OCI-LY7 (cell line): Measurements from ENCODE around the gene MRPS34. TPM values are rescaled to one million over a fixed set of nuclear protein-coding genes. Genes with fewer than 3 reads are reported as not detected.

Experiments used
- BruUV-seq: library from RNA; stranded (reverse); fragments of 400-500 nt; replicated peaks from 2 replicates; lab custom pipeline; 2021; lab: Mats Ljungman, UMichigan
- CTCF ChIA-PET: fragments of 300-600 bp; sonication (Branson Sonifier 250); formaldehyde crosslinking; loops from one replicate; lab custom pipeline; 2022; ENCODE audit warnings: antibody characterized with exemption; ENCODE audit not compliant: unreplicated experiment; lab: Charles Lee
- POLR2A ChIA-PET: fragments of 300-600 bp; sonication (Branson Sonifier 250); formaldehyde crosslinking; loops from one replicate; lab custom pipeline; 2022; ENCODE audit warnings: antibody characterized with exemption; lab: Charles Lee
- DNase-seq: peaks from one replicate; pipeline ENCODE4 v3.0.0-alpha.2; 2015; ENCODE audit warnings: low spot score
- H2AFZ ChIP-seq: fragments of 200-600 bp; sonication (generic), shearing (Covaris generic); 2 replicates; pipeline ENCODE4 v1.6.1; 2014; ENCODE audit warnings: mild to moderate bottlenecking, antibody characterized with exemption, low read length, moderate library complexity
- H3K27ac ChIP-seq: fragments of 200-600 bp; sonication (generic); 2 replicates; pipeline ENCODE4 v1.5.1; 2014; ENCODE audit warnings: mixed run types, low read depth, mild to moderate bottlenecking, moderate library complexity, low read length, inconsistent platforms; ENCODE audit not compliant: poor library complexity, severe bottlenecking
- H3K36me3 ChIP-seq: fragments of 200-600 bp; sonication (generic); 2 replicates; pipeline ENCODE4 v1.6.1; 2014; ENCODE audit warnings: mild to moderate bottlenecking, antibody characterized with exemption, low read length, moderate library complexity, mixed read lengths; ENCODE audit not compliant: insufficient read depth
- H3K4me1 ChIP-seq: fragments of 200-600 bp; sonication (generic); 2 replicates; pipeline ENCODE4 v1.5.1; 2014; ENCODE audit warnings: mild to moderate bottlenecking, low read length; ENCODE audit not compliant: insufficient read depth, poor library complexity, severe bottlenecking
- H3K4me2 ChIP-seq: fragments of 200-600 bp; sonication (generic); 2 replicates; pipeline ENCODE4 v1.6.1; 2014; ENCODE audit warnings: mild to moderate bottlenecking, low read length
- H3K4me3 ChIP-seq: fragments of 200-600 bp; sonication (generic); 2 replicates; pipeline ENCODE4 v1.5.1; 2014; ENCODE audit warnings: mild to moderate bottlenecking, low read depth, low read length; ENCODE audit not compliant: poor library complexity, severe bottlenecking
- H3K79me2 ChIP-seq: fragments of 200-600 bp; sonication (generic); 2 replicates; pipeline ENCODE4 v1.6.1; 2016; ENCODE audit warnings: low read depth, mild to moderate bottlenecking, low read length, moderate library complexity, mixed read lengths; ENCODE audit not compliant: insufficient read depth
- H3K9me2 ChIP-seq: fragments of 200-600 bp; sonication (generic); 2 replicates; pipeline ENCODE4 v1.6.1; 2016; ENCODE audit warnings: mild to moderate bottlenecking, low read length, mixed read lengths; ENCODE audit not compliant: insufficient read depth
- H3K9me3 ChIP-seq: fragments of 200-600 bp; sonication (generic); 2 replicates; pipeline ENCODE4 v1.6.1; 2014; ENCODE audit warnings: mild to moderate bottlenecking, mixed run types, low read length, mixed read lengths
- H4K20me1 ChIP-seq: fragments of 200-600 bp; sonication (generic); 2 replicates; pipeline ENCODE4 v1.6.1; 2014; ENCODE audit warnings: mild to moderate bottlenecking, antibody characterized with exemption, low read length, moderate library complexity, mixed read lengths; ENCODE audit not compliant: insufficient read depth
- EZH2phosphoT487 ChIP-seq: fragments of 200-600 bp; sonication (generic); IDR thresholded peaks from 2 replicates; pipeline ENCODE4 v1.6.1; 2018; ENCODE audit warnings: low read depth, borderline replicate concordance, mild to moderate bottlenecking, mixed run types, antibody characterized with exemption, low read length, moderate library complexity, mixed read lengths
- intact Hi-C: fragments of 100-400 bp; cut with micrococcal nuclease; formaldehyde crosslinking; loops from one replicate; pipeline ENCODE4 v1.10.0; 2022; ENCODE audit not compliant: unreplicated experiment
- total RNA-seq, 2 experiments: library from RNA; depleted of rRNA in 1 of 2; stranded (reverse); fragments of >200 nt in 1 of 2; shearing (Covaris generic) in 1 of 2; gene quantifications; 2 replicates each; pipeline ENCODE4 v1.2.3, GENCODE V29; 2014 to 2022
- TF ChIP-seq, protein P1 (sequence below): fragments of 200-600 bp; sonication (generic); conservative IDR thresholded peaks from 2 replicates; pipeline ENCODE4 v1.5.1; 2014; ENCODE audit warnings: mild to moderate bottlenecking, antibody characterized with exemption, low read length, moderate library complexity, mixed read lengths

MRPS34 gene
- total RNA-seq, 2 experiments from 2014 or later, result 170 to 196 TPM

DNA sequence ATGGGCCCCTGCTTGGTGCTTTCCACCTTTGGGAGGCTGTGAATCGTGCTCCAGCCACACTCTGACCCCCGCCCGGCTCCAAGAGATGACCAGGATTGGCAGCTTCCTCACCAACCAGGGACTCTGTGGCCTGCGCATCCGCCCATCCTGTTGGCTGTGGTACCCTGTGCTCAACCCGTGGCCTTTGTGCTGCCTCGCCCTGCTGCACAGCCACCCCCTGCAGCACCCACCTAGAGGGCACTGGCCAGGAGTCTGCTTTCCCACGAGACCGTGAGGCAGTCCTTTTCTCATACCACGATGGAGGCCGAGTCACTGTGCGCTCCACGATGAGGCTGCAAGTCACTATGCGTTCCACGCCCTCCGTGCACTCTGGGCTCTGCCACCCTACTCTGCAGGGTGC, 21.0 kb downstream of the MRPS34 start:
- ChIA-PET CTCF (no interaction called here), POLR2A (interaction anchor here (0.6 kb wide), 1 partner anchor 278 kb away, joined by 3 read pairs; no protein-coding TSS in a partner anchor)
- Histone ChIP-seq H3K36me3 (peaks cover 50% of the 10 kb centered on the region), H3K4me2 (no peak overlapping the region), H2AFZ (no peak overlapping the region), H3K27ac (no peak overlapping the region), H3K9me2 (no peaks in the 10 kb centered on the region), H3K4me1 (no peaks in the 10 kb centered on the region), H3K9me3 (no peaks in the 10 kb centered on the region), H3K79me2 (no peaks in the 10 kb centered on the region), H3K4me3 (no peak overlapping the region), H4K20me1 (no peaks in the 10 kb centered on the region)
- no TSS peak for BruUV-seq
- DNase-seq, result no peak
- intact Hi-C loops, result no loop called here
- TF ChIP-seq, protein P1, sequence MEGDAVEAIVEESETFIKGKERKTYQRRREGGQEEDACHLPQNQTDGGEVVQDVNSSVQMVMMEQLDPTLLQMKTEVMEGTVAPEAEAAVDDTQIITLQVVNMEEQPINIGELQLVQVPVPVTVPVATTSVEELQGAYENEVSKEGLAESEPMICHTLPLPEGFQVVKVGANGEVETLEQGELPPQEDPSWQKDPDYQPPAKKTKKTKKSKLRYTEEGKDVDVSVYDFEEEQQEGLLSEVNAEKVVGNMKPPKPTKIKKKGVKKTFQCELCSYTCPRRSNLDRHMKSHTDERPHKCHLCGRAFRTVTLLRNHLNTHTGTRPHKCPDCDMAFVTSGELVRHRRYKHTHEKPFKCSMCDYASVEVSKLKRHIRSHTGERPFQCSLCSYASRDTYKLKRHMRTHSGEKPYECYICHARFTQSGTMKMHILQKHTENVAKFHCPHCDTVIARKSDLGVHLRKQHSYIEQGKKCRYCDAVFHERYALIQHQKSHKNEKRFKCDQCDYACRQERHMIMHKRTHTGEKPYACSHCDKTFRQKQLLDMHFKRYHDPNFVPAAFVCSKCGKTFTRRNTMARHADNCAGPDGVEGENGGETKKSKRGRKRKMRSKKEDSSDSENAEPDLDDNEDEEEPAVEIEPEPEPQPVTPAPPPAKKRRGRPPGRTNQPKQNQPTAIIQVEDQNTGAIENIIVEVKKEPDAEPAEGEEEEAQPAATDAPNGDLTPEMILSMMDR, result no peak
- no peak for TF ChIP-seq EZH2phosphoT487

DNA sequence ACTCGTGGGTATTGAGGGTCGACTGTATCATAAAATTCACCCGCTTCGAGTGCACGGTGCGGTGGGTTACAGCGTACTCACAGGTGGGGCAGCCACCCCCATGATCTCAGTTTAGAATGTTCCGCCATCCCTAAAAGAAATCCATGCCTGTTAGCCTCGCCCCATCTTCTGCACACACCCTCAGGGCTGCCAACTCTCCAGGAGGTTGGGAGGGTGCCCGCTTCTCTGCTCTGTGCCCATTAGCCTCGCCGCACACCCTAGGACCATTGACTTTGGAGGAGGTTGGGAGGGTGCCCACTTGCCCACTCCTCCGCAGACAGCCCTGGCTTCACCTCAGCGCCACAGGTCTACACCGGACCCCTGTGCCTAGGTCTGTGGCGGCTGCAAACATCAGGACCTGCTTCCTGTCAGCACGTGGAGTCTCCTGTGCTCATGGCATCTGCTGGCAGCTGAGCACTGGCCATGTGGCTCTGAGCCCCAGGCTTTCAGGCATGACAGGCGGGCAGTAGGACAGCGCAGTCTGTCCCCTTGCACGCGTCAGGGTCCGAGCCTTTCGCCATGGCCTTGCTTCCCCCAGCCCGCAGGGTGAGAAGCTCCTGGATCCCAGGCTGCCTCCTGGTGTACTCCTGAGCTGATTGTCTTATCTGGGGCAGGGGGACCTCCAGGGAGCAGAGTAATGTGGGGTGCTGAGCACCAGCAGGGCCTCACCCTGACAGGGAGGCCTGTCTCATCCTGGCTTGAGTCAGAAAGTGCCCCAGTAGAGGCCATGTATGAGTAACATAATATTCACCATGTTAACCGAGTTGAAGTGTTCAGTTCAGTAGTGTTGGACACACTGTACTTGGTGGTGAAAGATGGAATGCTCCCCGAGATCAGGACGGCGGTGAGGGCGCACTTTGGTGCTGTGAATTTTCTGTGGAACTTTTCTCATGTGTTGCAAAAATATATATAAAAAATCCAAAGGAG, 23.5 kb downstream of the MRPS34 start:
- ChIA-PET CTCF (no interaction called here), POLR2A (no interaction called here)
- Histone ChIP-seq H3K79me2 (no peaks in the 10 kb centered on the region), H4K20me1 (no peaks in the 10 kb centered on the region), H3K9me2 (no peaks in the 10 kb centered on the region), H3K4me2 (no peak overlapping the region), H3K9me3 (no peaks in the 10 kb centered on the region), H3K36me3 (peaks cover 58% of the 10 kb centered on the region), H2AFZ (no peak overlapping the region), H3K4me1 (no peaks in the 10 kb centered on the region), H3K4me3 (no peak overlapping the region), H3K27ac (no peak overlapping the region)
- intact Hi-C loops, result no loop called here
- no TSS peak for BruUV-seq
- no peak for TF ChIP-seq EZH2phosphoT487
- TF ChIP-seq, protein P1, result no peak
- DNase-seq, result no peak

DNA sequence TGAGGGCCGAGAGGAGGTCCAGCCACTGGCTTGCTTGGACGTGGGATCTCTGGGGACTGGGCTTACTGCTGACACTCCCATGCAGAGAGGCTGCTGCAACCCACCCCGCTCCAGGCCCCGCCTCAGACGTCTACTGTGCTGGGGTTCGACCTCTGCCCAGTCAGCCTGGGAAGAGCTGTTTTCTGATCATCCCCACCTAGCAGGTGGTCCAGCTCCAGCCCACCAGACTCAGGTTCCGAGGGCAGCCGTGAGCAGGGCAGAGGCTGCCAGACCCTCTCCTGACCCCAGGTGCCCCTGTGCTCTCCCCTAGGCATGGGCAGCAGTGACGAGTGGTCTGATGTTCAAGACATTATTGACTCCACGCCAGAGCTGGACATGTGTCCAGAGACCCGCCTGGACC, 25.0 kb downstream of the MRPS34 start:
- intact Hi-C loops, result no loop called here
- TF ChIP-seq, protein P1, result no peak
- no peak for TF ChIP-seq EZH2phosphoT487

More for the DNA sequence above, 25.0 kb downstream of the MRPS34 start:
- CTCF ChIA-PET, result interaction anchor here (0.6 kb wide), 1 partner anchor 9 kb away, joined by 4 read pairs; no protein-coding TSS in a partner anchor
- no peaks in the 10 kb centered on the region for H4K20me1 ChIP-seq
- DNase-seq, result no peak
- H3K9me3 ChIP-seq, result no peaks in the 10 kb centered on the region
- no peak overlapping the region for H3K4me2 ChIP-seq
- no peaks in the 10 kb centered on the region for H3K4me1 ChIP-seq
- no peaks in the 10 kb centered on the region for H3K79me2 ChIP-seq
- no peaks in the 10 kb centered on the region for H3K9me2 ChIP-seq
- H3K27ac ChIP-seq, result no peak overlapping the region
- POLR2A ChIA-PET, result no interaction called here
- no TSS peak for BruUV-seq
- peaks cover 61% of the 10 kb centered on the region for H3K36me3 ChIP-seq
- no peak overlapping the region for H3K4me3 ChIP-seq
- H2AFZ ChIP-seq, result no peak overlapping the region
